OCI-LY3 (cell line): ENCODE results near the gene IL22.

ENCODE experiments used
- CTCF ChIP-seq: fragments of 200-600, 300-600 bp; sonication (generic); IDR thresholded peaks from 2 replicates; pipeline ENCODE4 v1.5.1; 2014; ENCODE audit warnings: antibody characterized with exemption, low read length, low read depth
- EZH2phosphoT487 ChIP-seq: fragments of 200-600 bp; shearing (Covaris generic); IDR thresholded peaks from 2 replicates; pipeline ENCODE4 v1.6.1; 2018; ENCODE audit warnings: antibody characterized with exemption, mixed run types, low read depth

GRCh38 chr12:68271346-68271745 lies 17.9 kb upstream of the IL22 start:
- TF ChIP-seq CTCF (no peak), EZH2phosphoT487 (no peak)
